ENCODE measurements around the gene ATP8B4. TPM values are rescaled to one million over a fixed set of nuclear protein-coding genes. Genes with fewer than 3 reads are reported as not detected.

Gene ATP8B4
- total RNA-seq, 2 experiments from 2014 or later: 0.31 TPM; not detected in 1

GRCh38 chr15:49863431-49864224 lies 255.4 kb downstream of the ATP8B4 start:
- Mint-ChIP-seq H3K4me3 (no peak overlapping the region), H3K27ac (no peak overlapping the region), H3K27me3 (peaks cover 5% of the 10 kb centered on the region), H3K36me3 (ENCODE audit: low read depth) (no peaks in the 10 kb centered on the region), H3K4me1 (ENCODE audit: low read depth) (no peaks in the 10 kb centered on the region), H3K9me3 (no peaks in the 10 kb centered on the region)
- H3K4me1 ChIP-seq (ENCODE audit: insufficient read depth, low read length): no peaks in the 10 kb centered on the region
- TF ChIP-seq, protein P1, sequence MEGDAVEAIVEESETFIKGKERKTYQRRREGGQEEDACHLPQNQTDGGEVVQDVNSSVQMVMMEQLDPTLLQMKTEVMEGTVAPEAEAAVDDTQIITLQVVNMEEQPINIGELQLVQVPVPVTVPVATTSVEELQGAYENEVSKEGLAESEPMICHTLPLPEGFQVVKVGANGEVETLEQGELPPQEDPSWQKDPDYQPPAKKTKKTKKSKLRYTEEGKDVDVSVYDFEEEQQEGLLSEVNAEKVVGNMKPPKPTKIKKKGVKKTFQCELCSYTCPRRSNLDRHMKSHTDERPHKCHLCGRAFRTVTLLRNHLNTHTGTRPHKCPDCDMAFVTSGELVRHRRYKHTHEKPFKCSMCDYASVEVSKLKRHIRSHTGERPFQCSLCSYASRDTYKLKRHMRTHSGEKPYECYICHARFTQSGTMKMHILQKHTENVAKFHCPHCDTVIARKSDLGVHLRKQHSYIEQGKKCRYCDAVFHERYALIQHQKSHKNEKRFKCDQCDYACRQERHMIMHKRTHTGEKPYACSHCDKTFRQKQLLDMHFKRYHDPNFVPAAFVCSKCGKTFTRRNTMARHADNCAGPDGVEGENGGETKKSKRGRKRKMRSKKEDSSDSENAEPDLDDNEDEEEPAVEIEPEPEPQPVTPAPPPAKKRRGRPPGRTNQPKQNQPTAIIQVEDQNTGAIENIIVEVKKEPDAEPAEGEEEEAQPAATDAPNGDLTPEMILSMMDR (IDR thresholded peaks at IDR 0.05): no peak
- H3K4me3 ChIP-seq (ENCODE audit: low read length): no peak overlapping the region
- POLR2A ChIA-PET: no interaction called here
- H3K27me3 ChIP-seq (ENCODE audit: control insufficient read depth in 1 of 2, insufficient read depth in 2 of 2, low read length in 2 of 2): no peaks in the 10 kb centered on the region
- no peak overlapping the region for H3K27ac ChIP-seq (ENCODE audit: low read depth in 1 of 2, low read length in 2 of 2)
- no peak for ATAC-seq (ENCODE audit: poor library complexity)
- DNase-seq: no peak
- intact Hi-C loops (cut with DNase I, micrococcal nuclease): no loop called here
- H3K36me3 ChIP-seq (ENCODE audit: insufficient read depth, low read length): no peaks in the 10 kb centered on the region
- H3K9me3 ChIP-seq (ENCODE audit: control insufficient read depth in 1 of 2, insufficient read depth in 1 of 2, low read length in 2 of 2): no peaks in the 10 kb centered on the region
- CTCF ChIA-PET: no interaction called here

- POLR2A ChIA-PET: no interaction called here
These were observed 258.9 kb downstream of the ATP8B4 start for GRCh38 chr15:49860101-49860500.

DNA sequence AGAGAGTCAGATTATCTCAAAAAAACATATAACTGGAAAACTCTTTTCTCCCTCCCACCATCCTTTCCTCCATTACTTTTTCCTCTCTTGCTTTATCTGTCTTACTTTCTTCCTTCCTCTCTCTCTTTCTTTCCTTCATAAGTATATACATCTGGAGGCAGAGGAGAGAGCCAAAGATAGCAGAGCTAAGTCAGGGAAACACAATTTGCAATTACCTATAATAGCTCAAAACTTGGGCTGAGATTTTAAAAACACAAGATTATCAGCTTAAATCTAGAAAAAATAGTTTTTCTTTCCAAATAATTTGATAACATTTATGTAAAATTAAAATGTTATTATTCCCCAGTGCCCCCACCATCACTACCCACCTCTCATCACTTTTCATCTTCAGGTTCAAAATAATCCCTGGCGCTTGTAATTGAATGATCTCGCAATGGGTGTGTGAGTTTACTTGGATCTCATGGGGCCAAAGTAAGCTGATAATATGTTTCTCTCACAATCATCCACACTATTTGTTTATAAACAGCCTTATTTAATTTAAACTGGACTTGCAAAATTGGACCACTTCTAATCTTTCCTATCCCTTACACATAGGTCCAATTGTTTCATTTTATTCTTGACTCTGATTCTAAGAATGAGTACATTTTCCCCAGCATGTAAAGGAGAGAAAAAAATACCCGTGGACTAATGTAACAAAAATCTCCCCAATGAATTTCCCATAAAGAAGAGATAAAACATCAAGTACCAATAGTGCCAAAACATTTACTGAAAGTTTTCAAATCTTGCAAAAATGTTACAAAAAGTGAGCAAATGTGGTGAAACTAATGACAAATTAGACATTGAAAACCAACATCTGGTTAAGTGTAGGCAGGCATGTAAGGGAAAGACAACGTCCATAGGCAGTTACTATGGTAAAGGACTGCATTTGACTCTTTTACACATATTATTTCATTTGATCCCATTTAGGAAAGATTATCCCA lies 261.2 kb downstream of the ATP8B4 start:
- intact Hi-C loops (cut with DNase I, micrococcal nuclease): no loop called here
- Histone ChIP-seq H3K4me1 (ENCODE audit: insufficient read depth, low read length) (no peaks in the 10 kb centered on the region), H3K4me3 (ENCODE audit: low read length) (no peak overlapping the region), H3K27me3 (ENCODE audit: control insufficient read depth in 1 of 2, insufficient read depth in 2 of 2, low read length in 2 of 2) (no peaks in the 10 kb centered on the region), H3K36me3 (ENCODE audit: insufficient read depth, low read length) (no peaks in the 10 kb centered on the region), H3K9me3 (ENCODE audit: control insufficient read depth in 1 of 2, insufficient read depth in 1 of 2, low read length in 2 of 2) (no peaks in the 10 kb centered on the region), H3K27ac (ENCODE audit: low read depth in 1 of 2, low read length in 2 of 2) (no peak overlapping the region)
- Mint-ChIP-seq H3K27me3 (no peaks in the 10 kb centered on the region), H3K4me3 (no peak overlapping the region), H3K4me1 (ENCODE audit: low read depth) (no peaks in the 10 kb centered on the region), H3K9me3 (no peaks in the 10 kb centered on the region), H3K27ac (no peak overlapping the region), H3K36me3 (ENCODE audit: low read depth) (no peaks in the 10 kb centered on the region)
- ATAC-seq (ENCODE audit: poor library complexity) (no peak), DNase-seq (no peak)
- TF ChIP-seq, protein P1 (IDR thresholded peaks at IDR 0.05): no peak
- ChIA-PET CTCF (no interaction called here), POLR2A (no interaction called here)

More at GRCh38 chr15:49860101-49860500, 258.9 kb downstream of the ATP8B4 start:
- H3K27me3 ChIP-seq (ENCODE audit: control insufficient read depth in 1 of 2, insufficient read depth in 2 of 2, low read length in 2 of 2): no peaks in the 10 kb centered on the region
- Mint-ChIP-seq H3K9me3 (no peaks in the 10 kb centered on the region), H3K27me3 (no peaks in the 10 kb centered on the region), H3K4me1 (ENCODE audit: low read depth) (no peaks in the 10 kb centered on the region), H3K4me3 (no peak overlapping the region), H3K36me3 (ENCODE audit: low read depth) (no peaks in the 10 kb centered on the region), H3K27ac (no peak overlapping the region)
- H3K9me3 ChIP-seq (ENCODE audit: control insufficient read depth in 1 of 2, insufficient read depth in 1 of 2, low read length in 2 of 2): no peaks in the 10 kb centered on the region
- H3K36me3 ChIP-seq (ENCODE audit: insufficient read depth, low read length): no peaks in the 10 kb centered on the region
- H3K4me1 ChIP-seq (ENCODE audit: insufficient read depth, low read length): no peaks in the 10 kb centered on the region
- CTCF ChIA-PET: no interaction called here
- intact Hi-C loops (cut with DNase I, micrococcal nuclease): no loop called here
- TF ChIP-seq, protein P1 (IDR thresholded peaks at IDR 0.05): no peak
- no peak overlapping the region for H3K4me3 ChIP-seq (ENCODE audit: low read length)
- no peak for ATAC-seq (ENCODE audit: poor library complexity)
- H3K27ac ChIP-seq (ENCODE audit: low read depth in 1 of 2, low read length in 2 of 2): no peak overlapping the region
- DNase-seq: no peak

Data from CD4-positive, alpha-beta T cell (primary cell).